ENCODE results near the gene S100A2. TPM values are rescaled to one million over a fixed set of nuclear protein-coding genes. Genes with fewer than 3 reads are reported as not detected.
"Not testable (repeated sequence)": the region's sequence is repeated elsewhere in the genome, so short reads cannot be mapped to it uniquely, and the experiment has no call there.

Gene S100A2
- total RNA-seq, 4 donors from 2014 or later, result 949 to 3,544 (median 1,180) TPM

DNA sequence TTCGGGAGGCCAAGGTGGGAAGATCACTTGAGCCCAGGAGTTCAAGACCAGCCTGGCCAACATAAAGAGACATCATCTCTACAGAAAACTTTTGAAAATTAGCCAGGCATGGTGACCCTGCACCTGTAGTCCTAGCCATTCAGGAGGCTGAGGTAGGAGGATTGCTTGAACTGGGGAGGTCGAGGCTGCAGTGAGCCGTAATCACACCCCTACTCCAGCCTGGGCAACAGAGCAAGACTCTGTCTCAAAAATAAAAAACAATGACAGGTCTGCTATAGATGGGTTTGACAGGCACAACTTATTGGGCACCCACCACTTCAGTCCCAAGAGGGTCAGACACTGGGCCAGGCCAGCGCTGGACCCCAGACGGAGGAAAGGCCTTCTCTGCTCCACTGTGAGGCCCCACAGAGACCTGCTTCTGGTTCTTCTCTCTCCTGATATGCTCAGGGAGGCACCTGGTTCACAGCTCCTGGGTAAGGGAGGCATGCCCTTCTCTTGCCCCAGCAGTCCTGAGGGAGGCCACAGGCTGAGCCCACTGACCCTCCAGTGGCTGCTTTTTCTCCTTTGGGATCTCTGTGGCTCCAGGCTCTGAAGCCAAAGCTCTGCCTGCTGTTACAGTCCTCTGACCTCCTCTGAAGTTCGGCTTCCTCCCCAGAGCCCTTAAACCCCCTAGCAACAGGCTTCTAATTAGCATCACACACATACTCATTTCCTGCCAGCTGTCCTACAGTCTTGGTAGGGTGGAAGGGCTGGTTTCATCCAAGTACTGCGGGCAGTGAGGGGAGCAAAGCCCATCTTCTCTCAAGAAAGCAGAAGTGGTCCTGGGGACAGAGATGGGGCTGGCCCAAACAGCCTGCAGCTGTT, 32.9 kb upstream of the S100A2 start:
- DNase-seq, result no peak
- TF ChIP-seq, protein P1, sequence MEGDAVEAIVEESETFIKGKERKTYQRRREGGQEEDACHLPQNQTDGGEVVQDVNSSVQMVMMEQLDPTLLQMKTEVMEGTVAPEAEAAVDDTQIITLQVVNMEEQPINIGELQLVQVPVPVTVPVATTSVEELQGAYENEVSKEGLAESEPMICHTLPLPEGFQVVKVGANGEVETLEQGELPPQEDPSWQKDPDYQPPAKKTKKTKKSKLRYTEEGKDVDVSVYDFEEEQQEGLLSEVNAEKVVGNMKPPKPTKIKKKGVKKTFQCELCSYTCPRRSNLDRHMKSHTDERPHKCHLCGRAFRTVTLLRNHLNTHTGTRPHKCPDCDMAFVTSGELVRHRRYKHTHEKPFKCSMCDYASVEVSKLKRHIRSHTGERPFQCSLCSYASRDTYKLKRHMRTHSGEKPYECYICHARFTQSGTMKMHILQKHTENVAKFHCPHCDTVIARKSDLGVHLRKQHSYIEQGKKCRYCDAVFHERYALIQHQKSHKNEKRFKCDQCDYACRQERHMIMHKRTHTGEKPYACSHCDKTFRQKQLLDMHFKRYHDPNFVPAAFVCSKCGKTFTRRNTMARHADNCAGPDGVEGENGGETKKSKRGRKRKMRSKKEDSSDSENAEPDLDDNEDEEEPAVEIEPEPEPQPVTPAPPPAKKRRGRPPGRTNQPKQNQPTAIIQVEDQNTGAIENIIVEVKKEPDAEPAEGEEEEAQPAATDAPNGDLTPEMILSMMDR (IDR thresholded peaks at IDR 0.05), result no peak
- no peak for TF ChIP-seq POLR2A (IDR thresholded peaks at IDR 0.05)
- Histone ChIP-seq H3K27me3 (no peaks in the 10 kb centered on the region), H3K9me3 (no peaks in the 10 kb centered on the region), H3K36me3 (peaks cover 0 to 24% (median 0%) of the 10 kb centered on the region in 3 donors), H3K27ac (peak overlapping the region in 3 of 4 donors; percentile 6 to 34 (median 21)), H3K4me3 (no peak overlapping the region), H3K4me1 (peaks cover 0 to 7% (median 7%) of the 10 kb centered on the region in 3 donors)
- 67 to 70% methylated on average over 5 of the region's 7 CpGs for whole genome bisulfite sequencing, 2 donors
- intact Hi-C loops (cut with DNase I), result no loop called here

DNA sequence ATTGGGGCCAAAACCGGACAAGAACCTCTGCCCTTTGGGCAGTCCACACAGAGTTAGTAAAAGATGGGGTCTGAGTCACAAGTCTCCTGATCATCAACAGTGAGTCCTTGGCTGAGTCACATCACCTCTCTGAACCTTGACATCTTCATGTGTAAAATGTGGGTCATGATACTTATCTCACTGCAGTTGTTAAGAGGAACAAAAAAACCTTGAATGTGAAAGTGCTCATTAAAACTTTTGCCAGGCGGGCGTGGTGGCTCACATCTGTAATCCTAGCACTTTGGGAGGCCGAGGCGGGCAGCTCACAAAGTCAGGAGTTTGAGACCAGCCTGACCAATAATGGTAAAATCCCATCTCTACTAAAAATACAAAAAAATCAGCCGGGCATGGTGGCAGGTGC, 31.6 kb upstream of the S100A2 start:
- Histone ChIP-seq H3K36me3 (peaks cover 0 to 16% (median 0%) of the 10 kb centered on the region in 3 donors), H3K4me3 (no peak overlapping the region), H3K4me1 (peaks cover 0 to 7% (median 7%) of the 10 kb centered on the region in 3 donors), H3K27ac (no peak overlapping the region), H3K27me3 (no peaks in the 10 kb centered on the region), H3K9me3 (no peaks in the 10 kb centered on the region)
- WGBS, 2 donors, result 50 to 64% methylated on average over 1 to 5 of the region's 6 CpGs
- no peak for DNase-seq
- intact Hi-C loops (cut with DNase I), result no loop called here
- TF ChIP-seq POLR2A (IDR thresholded peaks at IDR 0.05), result no peak
- TF ChIP-seq, protein P1 (IDR thresholded peaks at IDR 0.05), result no peak

DNA sequence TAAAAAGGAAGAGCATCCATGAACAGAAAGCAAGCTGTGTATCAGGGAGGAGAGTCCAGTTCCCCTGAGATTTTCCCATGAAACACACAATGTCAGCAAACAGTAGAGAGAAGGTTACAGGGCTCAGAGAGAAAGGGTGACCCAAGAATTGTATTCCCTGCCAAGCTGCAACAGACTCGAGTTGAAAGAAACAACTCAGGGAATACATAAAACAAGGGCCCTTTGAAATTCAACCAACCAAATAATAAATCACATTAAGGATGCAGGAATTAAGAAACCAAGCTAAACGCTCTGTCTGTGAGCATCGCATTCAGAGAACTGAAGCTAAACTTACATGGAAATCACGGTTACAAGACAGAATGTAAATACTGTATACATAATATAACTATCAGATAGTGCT, 27.1 kb upstream of the S100A2 start:
- H3K4me3 ChIP-seq, result no peak overlapping the region
- H3K4me1 ChIP-seq, result no peaks in the 10 kb centered on the region
- H3K27ac ChIP-seq, result no peak overlapping the region
- no peaks in the 10 kb centered on the region for H3K27me3 ChIP-seq
- intact Hi-C loops (cut with DNase I), result no loop called here
- H3K9me3 ChIP-seq, result no peaks in the 10 kb centered on the region
- TF ChIP-seq POLR2A (IDR thresholded peaks at IDR 0.05), result no peak
- TF ChIP-seq, protein P1 (IDR thresholded peaks at IDR 0.05), result no peak
- no peak for DNase-seq
- no peaks in the 10 kb centered on the region for H3K36me3 ChIP-seq
- WGBS, 2 donors, result 63 to 64% methylated on average over 4 of the region's 4 CpGs

DNA sequence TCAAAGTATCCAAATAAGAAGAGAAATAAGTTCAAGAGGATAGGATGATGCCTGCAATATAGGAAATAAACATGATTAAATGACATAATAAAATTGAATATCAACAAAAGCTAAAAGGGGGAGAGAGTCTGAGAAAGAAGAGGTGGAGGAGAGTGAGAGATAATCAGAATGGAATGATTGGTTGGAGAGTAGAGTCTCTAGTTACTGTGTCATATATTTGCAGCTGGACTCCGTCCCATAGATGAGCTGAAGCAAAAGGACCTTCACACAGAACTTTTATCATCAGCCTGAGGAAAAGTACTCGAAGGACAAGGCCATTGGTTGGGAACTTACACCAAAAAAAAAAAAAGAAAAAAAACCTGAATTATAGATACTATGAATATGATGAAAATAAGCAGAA, 22.8 kb upstream of the S100A2 start:
- 74 to 93% methylated on average over 2 of the region's 2 CpGs for whole genome bisulfite sequencing, 2 donors

DNA sequence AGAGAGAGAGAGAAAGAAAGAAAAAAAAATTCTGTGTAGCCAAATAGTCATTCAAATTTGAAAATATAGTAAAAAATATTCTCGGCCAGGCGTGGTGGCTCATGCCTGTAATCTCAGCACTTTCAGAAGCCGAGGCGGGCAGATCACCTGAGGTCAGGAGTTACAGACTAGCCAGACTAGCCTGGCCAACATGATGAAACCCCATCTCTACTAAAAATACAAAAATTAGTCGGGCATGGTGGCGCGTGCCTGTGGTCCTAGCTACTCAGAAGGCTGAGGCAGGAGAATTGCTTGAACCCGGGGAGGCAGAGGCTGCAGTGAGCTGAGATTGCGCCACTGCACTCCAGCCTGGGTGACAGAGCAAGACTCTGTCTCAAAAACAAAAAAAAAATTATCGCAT, 22.4 kb upstream of the S100A2 start:
- H3K9me3 ChIP-seq; H3K4me1 ChIP-seq; H3K27ac ChIP-seq; intact Hi-C loops (cut with DNase I); DNase-seq; H3K36me3 ChIP-seq; H3K4me3 ChIP-seq; H3K27me3 ChIP-seq: not testable (repeated sequence)
- 85 to 87% methylated on average over 9 to 10 of the region's 10 CpGs for WGBS, 2 donors

More for the DNA sequence above, 22.8 kb upstream of the S100A2 start:
- Histone ChIP-seq H3K4me1 (no peaks in the 10 kb centered on the region), H3K27ac (no peak overlapping the region), H3K9me3 (no peaks in the 10 kb centered on the region), H3K36me3 (no peaks in the 10 kb centered on the region), H3K27me3 (no peaks in the 10 kb centered on the region), H3K4me3 (no peak overlapping the region)
- intact Hi-C loops (cut with DNase I), result no loop called here
- no peak for DNase-seq
- TF ChIP-seq, protein P1 (IDR thresholded peaks at IDR 0.05), result no peak
- TF ChIP-seq POLR2A (IDR thresholded peaks at IDR 0.05), result no peak

Data from esophagus squamous epithelium (tissue), 5 donors.